ENCODE measurements around the gene MT4.

- no peak for TF ChIP-seq CTCF (IDR thresholded peaks at IDR 0.05; ENCODE audit: low read depth, low read length)
- no peak for TF ChIP-seq EZH2phosphoT487 (IDR thresholded peaks at IDR 0.05; ENCODE audit: low read depth)
These were observed 24.5 kb downstream of the MT4 start, which contains the start of gene MT3 for GRCh38 chr16:56589141-56590039.

Measured in OCI-LY3 (cell line).